HG03139 (cell line): Measurements from ENCODE around the gene SEMA5A.

ENCODE experiments used
- ATAC-seq: cut with Tn5 transposase; IDR thresholded peaks from one replicate; pipeline ENCODE4 v1.9.1; 2021; ENCODE audit not compliant: unreplicated experiment

The SEMA5A gene

DNA sequence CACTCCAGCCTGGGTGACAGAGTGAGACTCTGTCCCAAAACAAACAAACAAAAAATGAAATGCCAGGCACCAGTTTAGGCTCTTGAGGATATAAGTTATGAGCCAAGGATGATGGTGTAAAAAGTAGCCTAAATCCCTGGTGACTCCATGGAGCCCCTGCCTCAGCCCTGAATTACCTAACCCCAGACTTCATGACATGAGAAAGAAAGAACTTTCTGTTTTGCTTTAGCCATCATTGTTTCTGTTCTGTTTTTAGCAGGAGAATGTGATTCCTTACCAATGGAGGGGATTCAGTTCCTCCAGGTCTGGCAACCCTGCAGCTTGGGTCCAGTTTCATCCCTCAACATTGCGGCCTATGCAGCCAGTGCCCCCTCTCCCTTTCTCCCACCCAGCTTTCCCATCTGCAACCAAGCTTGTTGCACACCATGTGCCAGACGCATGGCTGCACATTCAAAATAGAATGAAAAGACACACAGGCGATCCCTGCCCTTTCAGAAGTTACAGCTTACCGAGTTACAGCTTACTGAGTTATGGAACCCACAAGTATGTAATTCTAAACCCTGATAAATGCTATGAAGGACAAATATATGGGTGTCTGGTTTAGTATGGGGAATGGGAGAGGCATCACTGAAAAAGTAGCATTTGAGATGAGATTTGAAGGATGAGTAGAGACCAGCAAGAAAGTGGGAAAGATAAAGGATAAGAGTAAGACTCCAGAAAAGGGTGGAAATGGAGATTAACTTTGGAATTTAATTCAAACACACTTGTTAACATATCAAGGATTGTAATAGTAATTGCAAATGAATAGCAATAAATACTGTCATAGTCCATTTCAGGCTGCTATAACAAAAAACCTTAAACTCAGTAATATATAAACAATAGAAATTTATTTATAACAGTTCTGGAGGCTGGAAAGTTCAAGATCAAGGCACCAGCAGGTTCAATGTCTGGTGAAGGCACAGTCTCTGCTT lies 6.0 kb upstream of the SEMA5A start:
- ATAC-seq = no peak

DNA sequence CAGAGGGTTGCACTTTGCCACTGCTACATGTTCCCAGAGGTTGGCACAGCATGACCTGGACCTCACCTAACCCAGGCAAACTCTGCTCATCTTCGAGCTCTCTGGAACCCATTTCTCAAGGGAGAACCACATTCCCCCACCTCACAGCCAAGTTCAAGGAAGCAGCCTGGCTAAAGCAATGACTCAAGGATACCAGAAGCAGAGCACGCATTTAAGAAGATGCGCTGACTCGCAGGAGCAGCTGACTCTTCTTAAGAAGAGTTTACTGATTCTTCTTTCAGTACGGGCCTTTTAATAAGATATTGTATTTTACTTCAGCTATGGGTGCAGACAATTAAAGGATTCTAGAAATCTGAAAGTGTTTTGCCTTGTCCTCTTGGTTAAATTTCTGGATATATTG lies 4.1 kb upstream of the SEMA5A start:
- no peak for ATAC-seq

DNA sequence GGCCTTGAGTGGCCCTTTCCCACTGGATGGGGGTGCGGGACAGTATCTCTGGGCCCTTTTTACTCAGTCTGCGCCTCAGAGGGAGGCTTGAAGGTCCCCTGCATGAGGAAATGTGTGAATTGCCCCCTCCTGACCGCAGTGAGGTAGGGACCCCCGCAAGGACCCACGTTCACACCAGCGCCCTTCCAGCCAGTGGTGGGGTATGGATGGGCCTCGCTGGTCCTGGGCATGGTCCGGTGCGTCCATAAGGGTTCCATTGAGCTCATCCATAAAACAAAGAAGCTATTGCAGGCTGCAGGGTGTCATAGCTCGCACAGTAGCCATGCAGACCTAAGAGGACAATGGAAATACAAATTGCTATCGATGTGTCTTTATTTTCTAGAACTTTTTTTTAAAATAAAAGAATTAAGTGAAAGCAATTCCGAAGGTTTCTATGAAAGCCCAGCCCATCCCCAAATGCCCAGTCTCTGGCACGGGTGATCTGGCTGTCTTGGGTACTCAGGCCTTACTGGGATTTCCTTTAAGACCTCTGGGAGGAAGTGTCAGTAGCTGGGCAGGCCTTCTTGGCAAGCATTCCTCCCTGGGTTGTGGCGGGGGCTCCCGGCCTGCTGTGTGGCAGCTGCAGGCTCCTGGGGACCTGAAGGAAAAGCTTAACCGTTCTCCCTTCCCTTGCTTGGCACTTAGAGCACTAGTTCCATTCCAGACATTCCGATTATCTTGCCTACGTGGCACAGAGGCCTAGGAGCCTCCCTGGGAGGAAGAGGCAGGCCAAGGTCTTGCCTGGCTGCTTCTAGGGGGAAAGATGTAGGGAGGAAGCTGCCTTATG lies 1.5 kb upstream of the SEMA5A start:
- no peak for ATAC-seq

DNA sequence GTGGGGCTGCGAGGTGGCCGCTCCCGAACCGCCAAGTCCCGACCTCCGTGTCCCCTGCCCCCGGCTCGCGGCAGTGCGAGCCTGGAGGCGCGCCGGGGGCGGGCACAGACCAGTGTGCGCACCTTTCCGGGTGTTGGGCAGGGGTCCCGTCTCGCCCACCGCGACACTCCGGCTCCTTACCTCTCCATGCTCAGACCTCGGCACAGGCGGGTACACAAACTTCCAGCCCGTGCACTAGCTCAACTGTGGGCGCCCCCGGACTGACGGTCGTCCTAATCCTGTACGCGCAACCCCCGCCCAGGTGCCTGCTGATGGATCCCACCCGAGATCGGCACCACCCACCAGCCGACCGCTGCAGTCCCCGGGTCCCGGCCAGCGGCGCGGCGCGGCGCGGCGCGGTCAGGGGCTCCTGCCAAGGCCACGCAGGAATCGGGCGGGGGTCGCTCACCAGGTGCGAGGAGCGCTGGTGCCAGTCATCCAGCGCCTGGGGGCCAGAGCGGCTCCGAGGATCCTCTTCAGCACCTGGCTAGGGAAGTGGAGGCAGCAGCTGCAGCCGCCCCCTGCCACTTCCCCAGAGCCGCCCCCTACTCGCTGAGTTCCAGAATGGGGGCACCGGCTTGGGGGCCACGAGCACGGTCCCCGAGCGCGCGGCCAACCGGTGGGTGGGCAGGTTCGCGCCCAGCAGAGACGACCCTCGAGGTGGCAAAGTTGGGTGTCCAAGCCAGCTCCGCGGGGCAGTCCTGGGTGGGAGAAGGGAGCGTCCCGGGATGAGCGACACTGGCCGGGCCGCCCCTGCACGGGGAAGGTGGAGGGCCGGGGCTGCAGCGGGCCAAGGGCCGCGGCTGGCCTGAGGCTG lies 511 bp downstream of the SEMA5A start:
- ATAC-seq = no peak

DNA sequence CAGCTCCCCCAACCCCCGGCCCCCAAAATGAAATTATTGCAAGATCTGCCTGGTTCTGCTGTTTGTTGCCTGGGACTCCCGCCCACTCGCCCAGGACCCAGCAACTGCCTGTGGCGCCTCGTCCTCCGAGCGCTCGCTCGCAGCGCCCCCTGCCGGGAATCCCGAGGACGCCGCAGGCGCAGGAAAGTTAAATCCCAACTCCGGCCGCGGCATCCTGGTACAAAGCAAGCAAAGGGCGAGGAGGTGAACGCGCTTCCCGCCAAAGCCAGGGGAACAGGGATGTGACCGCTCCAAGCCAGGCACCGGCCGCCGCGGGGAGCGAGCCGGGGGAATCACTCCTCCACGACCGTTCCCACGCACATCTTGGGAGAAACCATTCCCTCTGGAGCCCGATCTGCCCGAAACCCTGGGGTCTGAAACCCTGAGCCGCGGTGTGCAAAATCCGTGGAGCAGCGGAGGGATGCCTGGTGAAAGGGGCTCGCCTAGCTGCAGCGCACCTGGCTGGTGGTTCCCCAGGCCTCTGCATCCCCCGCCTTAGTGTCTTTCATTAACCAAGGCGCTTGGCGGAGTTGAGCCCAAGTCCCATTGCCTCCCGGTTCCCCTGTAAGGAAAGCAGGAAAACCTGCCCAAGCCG lies 1.3 kb downstream of the SEMA5A start:
- peak; percentile 55 for ATAC-seq

DNA sequence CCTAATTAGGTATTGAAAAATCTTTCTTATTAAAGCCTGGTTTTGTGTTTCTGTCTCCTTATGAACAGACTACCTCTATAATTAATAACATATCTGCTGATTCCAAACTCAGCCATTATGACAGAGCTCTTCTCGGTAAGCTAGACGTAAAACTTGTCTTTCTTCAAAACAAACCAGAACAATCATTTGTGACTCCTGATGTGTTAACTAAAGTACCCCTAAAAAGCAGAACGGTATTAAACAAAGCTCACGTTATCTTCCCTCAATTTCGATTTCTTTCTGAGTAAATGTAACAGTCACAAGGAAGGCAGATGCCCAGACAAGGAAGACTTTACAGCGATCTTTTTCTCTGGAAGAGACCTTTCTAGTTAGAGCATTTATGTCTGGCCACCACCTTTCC lies 1.8 kb downstream of the SEMA5A start:
- ATAC-seq = no peak

DNA sequence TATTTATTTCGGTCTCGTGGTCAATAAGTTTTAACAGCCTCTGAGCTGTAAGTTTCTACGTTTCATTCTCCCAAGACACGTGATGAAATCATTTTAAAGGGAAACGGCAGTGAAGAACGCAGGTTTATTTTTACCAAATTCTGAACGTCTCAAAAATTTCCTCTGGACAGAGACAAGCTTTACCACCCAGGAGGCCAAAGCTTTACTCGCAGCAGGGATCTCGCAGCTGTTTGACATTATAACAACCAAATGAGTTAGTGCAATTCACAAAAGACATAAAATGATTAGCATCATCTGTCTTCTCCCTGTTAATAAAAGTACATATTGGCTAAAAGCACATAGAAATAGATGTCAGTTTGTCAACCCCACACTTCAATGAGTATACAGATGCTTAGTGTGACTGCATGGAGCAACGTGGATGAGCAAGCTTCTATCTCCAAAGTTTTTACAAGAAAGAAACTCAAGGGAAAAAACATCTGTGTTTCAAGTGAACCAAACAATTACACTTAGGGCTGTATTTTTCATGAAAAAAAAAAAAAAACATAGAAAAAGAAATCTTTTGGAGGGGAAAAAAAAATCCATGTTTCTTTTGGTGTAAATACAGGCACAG lies 2.5 kb downstream of the SEMA5A start:
- ATAC-seq = no peak

DNA sequence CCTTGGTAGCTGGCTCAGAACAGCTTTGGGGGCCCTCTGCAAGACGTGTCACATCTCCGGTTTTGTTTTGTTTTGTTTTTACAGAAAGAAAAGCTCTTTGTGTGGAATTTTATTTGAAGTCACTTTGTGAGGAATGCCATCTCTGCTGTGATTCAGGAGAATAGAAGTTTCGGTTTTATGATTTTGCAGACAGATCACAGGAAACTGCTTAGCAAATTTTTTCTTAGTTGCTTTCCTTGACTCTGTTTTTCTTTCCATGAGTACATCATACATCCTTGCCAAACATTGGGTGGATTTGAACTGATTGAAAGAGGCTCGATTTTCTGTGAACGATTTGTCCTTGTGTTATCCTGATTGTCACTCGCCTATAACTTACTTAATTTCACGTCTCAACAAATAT lies 5.1 kb downstream of the SEMA5A start:
- ATAC-seq = no peak

DNA sequence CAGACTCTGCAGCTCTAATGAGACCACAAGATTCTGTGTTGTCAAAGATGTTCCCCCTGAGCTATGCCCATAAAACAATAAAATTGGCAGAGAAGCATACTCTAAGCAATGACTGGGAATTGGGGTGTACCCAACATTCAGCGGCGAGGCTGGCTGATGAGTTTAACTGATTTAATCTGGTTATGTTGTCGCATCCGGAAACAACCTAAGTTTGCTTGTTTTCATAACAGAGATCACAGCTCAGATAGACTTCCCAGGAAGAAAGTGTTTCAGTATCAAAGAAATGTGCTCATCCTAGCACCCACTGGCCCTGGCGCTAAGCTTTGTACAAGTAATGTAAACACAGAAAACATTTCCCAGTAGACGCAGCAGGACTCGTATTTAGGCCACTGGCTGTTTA lies 7.4 kb downstream of the SEMA5A start:
- no peak for ATAC-seq

DNA sequence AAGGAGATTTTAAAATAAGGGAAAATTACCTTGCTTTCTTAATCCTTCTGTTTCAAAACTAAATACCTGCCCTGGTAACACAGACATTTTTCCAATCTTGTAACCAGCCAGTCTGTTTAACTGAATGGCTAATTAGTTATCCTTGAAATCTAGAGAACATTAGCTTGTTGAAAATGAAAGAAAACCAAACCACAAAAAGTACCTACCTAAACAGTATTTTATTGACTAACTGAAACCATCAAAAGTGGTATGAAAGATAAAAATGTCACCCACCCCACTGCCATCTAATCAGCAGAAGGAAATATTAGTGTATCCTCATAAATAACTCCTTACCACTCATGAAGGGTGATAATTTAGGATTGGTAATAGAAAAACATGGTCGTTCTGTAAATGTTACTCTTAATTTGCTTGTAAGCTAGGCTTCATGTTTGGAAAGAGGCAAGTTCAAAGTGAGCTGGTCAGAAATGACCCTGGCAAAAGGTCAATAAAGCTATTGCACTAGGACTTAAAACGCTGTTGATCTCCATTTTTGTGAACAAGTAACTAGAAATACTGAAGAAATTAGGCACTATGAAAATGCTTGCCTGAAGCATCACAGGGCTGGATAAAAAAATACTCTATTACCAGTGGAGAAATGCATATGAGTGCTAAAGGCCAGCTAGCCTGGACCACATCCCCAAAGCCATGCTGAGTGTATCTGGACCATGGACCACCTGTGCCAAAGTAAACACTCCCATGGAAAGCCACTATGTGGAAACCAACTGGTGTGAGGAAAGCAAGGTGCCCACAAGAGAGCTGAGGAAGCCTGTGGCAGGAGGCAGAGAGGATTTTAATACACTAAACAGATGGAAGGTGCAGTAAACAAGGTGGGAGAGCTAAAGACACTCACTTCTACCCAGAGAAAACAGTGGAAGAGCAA lies 8.4 kb downstream of the SEMA5A start:
- no peak for ATAC-seq

DNA sequence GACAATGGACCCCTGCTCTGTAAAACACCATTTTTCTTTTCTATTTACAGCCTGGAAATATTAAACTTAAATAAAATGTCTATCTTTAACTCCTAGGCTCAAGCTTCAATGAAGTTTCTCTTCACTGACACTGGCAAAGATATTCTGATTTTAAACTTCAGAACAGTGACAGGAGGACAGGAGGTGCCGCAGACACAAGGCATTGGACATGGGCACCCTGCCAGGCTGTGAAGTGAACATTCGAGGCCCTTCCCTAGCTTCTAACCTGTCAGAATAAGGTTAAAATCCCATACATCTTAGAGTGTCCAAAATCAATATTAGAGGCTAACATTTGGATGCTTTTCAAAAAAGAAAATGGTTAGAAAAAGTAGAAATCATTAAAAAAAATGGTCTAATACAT lies 9.2 kb downstream of the SEMA5A start:
- no peak for ATAC-seq

DNA sequence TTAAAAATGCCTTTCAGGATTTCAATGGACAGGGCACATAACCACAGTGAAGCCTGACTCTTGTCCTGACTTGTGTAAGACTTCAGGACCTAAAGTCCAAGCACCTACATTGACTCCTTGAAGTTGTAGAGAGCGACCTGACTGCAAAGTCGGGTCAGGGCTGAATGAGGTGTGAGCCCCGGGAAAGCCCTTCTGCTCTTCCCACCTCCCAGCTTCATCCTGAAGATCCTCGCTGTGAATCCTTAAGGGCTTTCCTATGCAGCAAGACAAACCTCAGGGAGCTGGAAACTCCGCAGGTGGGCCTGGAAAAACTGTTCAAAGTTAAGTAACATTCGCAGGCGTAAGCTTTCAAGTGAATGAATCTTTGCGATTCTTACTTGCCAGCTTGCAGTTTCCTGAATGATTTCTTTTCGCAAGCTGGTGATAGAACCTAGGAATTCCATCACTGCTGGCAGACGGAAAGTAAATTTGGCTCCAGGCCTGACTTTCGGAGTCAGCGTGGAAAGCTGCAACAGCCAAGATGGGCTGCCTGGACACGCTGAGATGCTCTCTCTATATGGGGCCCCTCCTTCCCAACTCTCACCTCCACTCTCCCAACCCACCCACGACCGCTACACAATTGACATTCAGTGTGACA lies 10.9 kb downstream of the SEMA5A start:
- ATAC-seq = no peak

DNA sequence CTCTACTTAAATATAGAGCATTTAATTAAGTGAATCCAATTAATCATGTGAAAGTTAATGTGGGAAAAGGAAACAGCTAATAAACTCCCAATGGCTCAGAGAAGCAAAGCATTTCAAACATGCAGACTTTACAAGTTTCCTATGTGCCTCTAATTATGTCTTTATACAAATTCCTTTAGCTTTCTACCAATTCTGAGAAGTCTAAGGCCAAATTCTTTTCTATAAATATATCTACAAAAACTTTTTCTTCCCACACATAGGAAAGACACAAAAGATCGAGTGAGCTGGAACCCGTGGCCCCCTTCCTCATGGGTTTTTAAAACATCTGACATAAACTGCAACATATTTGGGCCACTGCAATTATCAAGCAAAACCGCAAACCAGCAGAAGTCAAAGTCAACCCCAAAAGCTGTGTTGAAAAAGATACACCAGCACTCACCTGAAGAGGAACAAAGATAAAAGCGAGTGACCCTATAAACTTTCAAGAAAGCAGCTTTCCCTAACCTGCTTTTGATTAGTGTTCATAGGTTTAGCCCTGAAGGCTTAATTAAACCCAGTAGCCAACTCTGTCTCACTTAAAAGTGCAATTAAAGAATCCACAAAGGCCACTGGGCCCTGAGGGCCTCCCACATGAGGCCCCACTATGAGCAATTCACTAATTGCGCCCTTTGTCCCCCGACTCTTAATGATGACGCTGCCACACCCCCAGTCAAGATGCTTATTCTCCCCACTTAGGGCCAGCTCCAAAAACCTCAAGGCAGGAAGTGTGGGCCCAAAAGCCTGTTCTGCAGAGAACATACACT lies 12.1 kb downstream of the SEMA5A start:
- no peak for ATAC-seq

DNA sequence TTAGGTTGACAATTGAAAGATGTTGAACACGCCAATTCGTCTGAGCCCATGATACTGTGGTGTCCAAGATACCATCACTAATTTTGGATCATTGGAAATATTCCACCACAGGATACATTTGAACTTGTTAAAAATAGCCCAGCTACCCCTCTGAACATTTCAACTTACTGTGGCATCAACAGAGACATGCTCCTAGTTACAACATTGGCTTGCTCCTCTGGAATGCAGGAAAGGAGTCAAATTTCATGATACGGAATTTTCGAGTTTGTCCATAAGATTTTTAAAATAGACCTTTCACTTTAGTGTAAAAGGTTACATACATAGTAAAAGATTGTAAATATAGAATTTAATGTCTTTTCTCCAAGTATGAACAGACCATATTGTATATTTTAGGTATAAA lies 12.8 kb downstream of the SEMA5A start:
- no peak for ATAC-seq

DNA sequence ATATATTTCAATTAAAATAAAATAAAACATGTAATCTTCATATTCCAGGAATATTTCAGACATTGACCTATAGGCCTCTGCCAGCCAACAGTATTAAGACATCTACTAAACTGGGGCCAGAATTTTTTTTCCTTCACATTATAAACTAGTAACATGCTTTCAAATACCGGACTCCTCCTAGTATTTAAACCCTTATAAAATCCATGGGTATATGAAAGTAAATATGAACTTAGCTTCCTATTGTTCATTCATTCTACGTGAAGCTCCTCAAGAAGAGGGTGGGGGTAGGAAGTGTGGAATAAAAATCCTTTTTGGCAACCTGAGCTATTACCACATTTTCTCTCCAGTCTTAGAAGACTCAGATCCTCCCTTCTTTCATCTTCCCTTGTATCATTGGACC lies 16.4 kb downstream of the SEMA5A start:
- ATAC-seq = no peak

DNA sequence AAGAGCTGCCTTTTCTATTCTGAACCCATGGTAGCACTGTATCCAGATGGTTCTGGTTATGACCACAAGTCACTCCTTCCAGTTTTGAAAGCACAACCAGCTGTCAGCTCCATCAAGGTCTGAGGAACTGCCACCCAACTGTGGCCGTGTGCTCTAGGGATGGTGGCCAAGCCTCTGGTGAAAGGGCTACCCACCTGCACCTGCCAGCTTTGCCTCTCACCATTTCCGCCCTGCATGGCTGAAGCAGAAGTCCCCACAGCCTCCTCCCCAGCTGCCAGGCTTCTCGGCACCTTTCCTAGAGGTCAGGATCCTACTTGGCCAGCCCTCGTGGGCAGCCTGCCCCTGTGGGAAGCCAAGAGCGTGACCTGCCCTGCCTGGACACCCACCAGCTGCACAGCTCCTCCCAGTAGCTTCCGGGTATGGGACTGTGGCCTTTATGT lies 16.8 kb downstream of the SEMA5A start:
- ATAC-seq = no peak

DNA sequence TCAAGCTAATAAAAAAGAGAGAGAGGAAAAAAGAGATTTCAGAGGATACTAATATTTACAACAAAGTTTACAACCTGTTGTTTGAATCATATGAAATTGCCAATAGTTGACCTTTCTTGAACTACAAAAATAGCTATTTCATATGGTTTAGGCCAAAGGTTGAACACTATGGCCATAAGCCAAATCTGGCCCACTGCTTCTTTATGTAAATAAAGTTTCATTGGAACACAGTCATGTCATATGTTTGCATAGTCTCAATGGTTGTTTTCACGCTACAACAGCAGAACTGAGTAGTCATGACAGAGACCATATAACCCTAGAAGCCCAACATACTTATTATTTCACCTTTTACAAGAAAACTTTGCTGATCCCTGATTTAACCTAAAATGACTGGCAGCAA lies 20.9 kb downstream of the SEMA5A start:
- ATAC-seq = no peak
